NCI-H187 (cell line): Measurements from ENCODE around the gene TYSND1.
"Not testable (repeated sequence)": the region's sequence is repeated elsewhere in the genome, so short reads cannot be mapped to it uniquely, and the experiment has no call there.

Experiments
- DNase-seq, 2 experiments: peaks; one replicate each; lab custom pipeline; 2025; lab: John Stamatoyannopoulos, UW

The TYSND1 gene

DNA sequence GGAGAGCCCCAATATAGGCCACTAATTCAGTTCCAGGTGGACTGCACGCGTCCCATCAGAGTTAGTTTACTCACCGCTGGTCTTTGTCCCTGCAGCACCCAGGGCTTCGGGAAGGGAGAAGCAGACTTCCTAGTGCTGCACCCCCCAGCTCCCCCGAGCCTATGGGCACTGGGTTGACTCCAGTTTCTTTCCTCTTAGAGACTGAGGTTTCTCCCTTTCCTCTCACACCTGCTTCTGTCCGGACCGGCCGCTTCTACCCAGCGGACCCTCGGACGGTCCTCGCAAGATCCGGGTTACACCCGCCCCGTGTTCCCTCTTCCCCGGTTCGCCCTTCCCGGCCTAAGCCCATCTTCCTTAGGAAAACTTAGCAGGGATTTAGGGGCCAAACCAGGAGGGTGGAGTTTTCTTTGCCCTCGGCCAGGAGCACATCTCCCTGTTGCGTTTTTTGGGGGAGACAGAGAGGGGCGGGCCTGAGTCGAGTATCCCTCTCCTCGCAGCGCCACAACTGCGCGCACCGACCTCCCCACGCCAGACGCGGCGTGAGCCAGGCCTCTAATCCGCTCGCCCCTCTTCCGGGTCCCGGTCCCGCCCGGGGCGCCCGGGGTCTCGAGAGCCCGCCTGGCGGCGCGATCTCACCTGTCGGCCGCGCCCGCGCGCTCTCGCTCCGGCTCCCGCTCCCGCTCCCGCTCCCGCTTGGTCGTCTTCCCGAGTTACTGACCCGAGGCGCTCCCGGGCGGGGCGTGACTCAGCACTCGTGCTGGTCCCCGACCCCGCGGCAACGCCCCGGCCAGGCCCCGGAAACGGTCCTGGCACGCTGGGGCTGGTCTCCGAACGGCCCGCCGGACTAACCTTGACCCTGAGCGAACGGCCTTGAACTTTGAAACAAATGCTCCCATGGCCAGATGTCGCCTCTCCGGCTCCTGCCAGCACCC lies 14.1 kb downstream of the TYSND1 start, which contains the start of gene AIFM2:
Gene AIFM2 (minus strand): TSS at position 728 of the 932 bp plus-strand sequence. CDS start 8,741 bp downstream, outside the sequence.
- no peak for DNase-seq

DNA sequence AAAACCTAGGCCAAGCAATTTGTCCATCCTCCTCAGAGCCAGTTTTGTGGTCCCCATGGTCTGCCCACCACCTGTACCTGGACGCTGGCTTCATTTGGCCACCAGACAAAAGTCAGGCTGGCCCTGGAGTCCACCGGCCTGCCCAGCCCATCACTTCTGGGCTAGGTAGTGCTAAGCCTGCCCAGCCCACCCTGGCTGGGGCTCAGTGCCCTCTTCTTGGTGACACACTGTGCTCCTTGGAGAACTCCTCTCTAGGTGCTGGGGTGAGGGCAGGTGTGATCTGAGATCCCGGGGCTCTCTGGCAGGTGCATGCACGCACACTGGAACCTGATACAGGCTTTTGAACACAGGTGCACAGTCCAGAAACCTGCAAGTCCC lies 15.0 kb downstream of the TYSND1 start:
- no peak for DNase-seq

DNA sequence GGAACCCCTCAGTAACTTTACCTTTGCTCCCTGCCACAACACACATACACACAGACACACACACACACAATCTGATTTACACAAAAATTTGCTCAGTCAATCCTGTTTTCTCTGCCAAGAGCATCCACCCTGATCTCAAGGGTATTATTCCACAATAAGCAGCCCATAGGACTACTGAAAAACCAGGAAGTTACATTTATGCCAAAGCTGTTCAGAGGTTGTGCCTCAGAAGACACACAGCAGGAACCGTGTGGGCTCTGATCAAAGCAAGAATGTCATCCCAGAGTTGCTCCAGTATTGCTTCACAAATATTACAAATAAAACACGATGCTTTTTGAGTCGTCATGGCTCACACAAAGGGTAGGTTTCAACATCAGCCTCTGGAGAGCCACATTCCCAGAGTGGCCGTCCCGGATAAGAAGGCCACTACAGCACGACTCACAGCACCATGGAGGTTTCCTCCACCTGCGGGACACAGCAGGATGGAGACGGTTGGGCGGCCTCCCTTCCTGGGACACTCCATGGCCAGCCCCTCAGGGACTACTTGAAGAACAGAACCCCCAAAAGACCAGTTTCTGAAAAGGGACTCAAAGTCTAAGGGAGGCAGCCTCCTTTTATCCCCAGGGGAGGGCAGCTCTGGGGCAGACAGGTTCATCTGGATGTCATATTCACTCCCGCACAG lies 15.5 kb downstream of the TYSND1 start:
- DNase-seq = no peak

DNA sequence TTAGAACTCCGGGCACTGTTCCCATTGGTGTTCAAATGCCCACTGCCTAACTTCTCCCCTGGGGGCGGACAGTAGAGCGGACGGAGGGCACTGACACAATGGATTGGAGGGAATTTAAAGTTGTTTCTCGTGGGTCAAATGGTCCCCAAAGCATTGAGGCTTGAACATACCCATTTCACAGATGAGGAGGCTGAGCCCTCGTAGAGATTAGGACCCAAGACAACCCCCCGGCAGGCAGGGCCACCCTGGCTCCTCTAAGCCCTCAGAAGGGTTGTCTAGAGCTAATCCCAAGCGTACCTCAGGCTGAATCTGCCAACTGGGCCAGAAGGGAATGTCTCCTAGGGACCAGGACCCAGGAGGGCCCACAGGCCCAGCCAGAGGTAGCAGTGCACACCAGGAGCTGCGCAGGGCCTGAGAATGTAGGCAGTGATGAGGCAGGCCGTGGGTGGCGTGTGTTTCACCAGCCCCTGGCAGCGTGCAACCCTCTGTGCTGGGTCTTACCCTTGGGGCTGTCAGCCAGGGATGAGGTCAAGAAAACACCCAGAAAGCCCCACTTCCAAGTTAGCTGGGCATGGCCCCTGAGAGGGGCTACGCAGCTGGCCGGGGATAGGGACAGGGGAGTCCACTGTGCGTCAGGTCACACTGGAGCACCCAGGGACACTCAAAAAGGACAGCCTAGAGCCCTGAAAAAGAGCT lies 19.7 kb downstream of the TYSND1 start:
- DNase-seq = no peak

DNA sequence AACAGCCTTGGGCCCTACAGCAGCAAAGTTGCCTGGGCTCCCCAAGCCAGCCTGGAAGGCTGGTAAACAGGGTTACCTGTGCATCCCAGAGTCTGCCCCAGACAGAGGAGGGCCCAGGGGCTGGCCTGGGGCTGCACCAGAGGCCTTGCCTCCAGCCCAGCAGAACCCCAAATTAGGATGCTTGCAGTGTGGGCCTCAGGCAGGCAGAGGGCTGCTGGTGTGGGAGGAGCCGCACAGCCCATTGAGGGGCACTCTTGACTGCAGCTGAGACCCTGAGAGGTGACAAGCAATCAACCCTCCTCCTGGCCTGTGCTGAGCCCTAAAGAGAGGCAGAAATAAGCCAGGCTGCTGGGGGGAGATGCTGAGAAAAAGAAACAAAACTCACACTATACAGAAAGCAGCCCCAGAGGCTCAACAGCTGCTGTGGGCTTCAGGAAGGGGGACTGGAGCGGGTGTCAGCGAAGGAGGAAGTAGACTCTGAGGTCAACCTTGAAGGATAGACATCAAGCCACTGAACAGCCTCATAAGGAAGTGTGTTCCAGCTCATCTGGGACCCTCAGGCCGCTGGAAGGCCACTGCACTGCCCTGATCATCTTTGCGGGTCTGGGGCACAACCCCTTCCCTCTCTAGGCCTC lies 20.5 kb downstream of the TYSND1 start:
- no peak for DNase-seq

DNA sequence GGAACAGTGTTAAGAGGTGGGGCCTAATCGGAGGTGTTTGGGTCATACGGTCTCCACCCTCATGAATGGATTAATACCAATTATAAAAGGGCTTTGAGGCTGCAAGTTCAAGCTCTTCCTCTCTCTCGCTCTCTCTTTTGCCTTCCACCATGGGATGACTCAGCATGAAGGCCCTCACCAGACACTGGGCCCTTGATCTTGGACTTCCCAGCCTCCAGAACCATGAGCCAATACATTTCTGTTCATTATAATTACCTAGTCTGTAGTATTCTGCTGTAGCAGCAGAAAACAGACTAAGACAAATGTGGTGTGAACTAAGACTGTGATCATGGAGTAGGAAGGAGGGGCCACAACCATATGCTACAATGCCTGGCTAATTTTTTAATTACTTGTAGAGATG lies 21.6 kb downstream of the TYSND1 start:
- no peak for DNase-seq

DNA sequence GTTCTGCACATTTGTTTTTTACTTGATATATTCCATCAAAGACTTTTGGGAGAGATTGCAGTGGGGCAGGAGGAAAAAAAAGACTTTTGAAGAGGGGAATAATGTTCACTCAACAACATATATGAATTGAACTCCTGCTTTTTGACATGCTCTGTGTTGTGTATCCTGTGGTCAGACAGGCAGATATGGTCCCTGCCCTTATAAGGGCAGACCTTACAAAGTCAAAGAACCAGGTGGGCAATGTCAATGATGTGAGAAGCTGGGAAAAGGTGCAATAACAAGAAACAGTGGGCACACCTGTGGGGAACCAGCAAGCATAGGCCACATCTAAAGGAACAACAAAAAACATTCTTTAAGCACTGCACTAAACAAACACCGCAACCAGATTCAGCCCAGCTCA lies 22.1 kb downstream of the TYSND1 start:
- no peak for DNase-seq

DNA sequence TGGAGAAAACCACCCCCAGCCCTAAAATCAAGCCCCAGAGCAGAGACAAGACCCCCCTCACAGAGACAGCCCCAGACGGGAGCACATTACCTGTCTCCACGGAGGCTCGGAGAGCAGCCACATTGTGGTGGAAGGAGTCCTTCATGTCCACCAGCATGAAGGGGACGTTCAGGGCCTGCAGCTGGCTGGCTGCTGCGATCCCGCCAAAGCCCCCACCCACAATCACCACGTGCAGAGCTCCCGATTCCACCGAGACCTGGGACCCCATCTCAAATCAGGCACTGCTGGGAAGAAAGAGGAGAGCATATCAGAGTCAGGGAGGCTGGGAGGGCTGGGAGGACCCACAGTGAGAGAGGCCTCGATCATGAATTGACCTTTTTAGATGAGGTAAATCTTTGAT lies 22.7 kb downstream of the TYSND1 start:
- DNase-seq = no peak

DNA sequence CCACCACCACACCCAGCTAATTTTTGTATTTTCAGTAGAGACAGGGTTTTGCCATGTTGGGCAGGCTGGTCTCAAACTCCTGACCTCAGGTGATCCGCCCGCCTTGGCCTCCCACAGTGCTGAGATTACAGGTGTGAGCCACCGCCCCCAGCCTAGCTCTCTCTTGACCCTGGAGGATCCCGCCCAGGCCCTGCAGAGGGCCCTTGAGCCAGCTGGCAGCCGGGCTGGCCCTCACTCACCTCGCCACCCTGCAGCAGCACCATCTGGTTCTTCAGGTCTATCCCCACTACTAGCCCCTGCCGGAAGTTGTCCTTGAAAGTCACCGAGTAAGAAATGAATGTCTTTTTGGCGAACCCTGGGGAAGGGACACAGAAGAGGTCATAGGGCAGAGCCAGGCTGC lies 23.3 kb downstream of the TYSND1 start:
- not testable (repeated sequence) for DNase-seq

DNA sequence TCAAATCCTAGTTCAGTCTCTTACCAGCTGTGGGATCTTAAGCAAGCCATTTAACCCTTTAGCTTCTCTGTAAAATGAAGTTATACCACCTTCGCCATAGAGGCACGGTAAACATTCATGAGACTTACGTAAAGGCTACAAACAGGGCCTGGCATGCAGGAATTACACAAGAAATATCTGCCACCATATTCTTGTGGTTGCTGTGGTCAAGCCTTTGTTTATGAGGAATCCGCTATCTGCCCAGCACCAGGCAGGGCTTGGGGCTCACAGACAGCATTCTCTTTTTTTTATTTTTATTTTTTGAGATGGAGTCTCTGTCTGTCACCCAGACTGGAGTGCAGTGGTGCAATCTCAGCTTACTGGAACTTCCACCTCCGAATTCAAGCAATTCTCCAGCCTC lies 23.8 kb downstream of the TYSND1 start:
- DNase-seq = no peak

DNA sequence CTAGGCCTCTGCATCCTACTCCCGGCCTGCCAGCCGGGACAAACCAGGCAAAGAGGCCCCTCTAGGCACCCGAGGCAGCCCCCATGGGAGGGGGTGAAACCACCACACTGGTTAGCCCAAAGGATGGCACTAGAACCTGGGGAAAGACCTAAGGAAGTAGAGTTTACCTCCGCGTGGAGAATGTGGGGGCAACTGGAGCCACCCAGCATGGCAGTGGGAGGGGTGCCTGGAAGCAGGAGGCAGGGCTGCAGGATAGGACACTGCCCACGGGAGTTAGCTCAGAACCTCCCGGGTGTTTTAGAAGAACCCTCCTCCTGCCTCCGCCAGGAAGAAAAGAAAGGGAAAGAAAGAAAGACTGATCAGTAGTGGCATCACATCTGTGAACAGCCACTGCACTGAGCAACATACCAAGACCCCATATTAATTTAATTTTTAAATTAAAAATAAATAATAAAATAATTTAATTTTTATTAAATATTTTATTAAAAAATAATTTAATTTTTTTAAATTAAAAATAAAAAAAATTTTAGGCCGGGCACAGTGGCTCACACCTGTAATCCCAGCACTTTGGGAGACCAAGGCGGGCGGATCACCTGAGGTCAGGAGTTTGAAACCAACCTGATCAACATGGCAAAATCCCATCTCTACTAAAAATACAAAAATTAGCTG lies 25.1 kb downstream of the TYSND1 start:
- DNase-seq = no peak

DNA sequence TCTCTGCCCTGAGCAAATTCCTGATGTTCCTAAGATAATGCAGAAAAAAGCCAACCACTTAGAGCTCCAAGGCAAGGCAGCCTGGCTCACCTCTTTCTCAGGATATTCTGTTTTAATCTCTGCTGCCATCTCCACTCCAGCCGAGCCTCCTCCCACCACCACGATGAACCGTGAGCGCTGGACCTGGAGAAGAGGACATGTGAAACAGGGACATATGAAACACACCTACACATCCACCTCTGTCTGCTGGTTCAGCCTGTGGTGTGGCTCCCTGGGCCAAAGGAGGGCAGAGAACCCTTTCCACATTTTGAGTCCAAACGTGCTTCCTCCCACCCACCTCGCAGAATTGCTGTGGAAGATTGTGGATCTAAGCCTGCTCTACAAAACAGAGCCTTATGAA lies 26.1 kb downstream of the TYSND1 start:
- no peak for DNase-seq

DNA sequence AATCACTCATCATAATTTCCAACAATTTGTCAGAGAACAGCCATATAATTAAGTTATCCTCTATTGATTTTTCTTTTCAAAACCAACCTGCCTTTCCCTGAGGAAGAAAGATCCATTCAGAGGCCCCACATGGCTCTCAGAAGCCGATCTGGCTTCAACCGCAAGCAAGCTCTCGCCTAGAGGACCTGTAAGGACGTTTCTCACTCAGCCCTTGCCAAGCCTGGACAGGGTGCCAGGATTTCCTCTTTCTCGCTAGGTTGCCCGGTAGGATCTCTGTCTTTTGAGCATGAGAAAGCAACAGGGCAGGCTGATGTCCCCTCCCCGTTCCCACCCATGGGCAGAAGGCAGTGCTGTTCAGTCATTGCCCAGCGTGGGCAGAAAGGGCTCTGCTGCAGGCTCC lies 26.9 kb downstream of the TYSND1 start:
- DNase-seq = no peak

DNA sequence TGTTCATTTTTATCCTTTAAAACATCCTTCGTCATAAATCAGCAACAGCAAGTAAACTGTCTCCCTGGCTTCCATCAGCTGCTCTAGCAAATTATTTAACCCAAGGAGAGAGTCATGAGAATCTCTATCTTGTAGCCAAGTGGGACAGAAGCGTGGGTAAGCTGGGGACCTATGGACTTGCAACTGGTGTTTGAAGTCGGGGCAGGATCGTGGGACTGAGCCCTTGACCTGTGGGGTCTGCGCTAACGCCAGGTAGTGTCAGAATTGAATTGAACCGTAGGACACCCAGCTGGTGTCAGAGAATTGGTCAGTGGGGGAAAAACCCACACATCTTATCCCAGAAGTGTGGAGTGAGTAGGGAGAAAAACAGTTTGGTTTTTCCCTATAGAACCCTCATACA lies 27.3 kb downstream of the TYSND1 start:
- DNase-seq = no peak

DNA sequence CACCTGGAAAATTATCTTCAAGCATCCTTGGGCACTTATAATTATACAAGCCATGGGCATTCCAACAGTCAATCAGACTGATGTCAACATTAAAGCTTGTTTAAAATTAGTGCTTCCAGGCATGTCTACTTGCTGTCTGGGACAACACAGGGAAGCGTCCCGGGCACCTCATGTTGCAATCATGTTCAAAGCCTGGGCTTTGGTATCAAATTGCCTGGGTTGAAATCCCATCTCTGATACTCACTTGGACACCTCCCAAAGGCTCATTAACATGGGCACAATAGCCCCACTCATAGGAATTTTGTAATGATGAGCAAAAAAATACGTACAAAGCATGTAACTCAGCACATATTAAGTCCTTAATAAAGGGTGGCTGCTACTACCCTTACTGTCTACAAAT lies 28.3 kb downstream of the TYSND1 start:
- no peak for DNase-seq

DNA sequence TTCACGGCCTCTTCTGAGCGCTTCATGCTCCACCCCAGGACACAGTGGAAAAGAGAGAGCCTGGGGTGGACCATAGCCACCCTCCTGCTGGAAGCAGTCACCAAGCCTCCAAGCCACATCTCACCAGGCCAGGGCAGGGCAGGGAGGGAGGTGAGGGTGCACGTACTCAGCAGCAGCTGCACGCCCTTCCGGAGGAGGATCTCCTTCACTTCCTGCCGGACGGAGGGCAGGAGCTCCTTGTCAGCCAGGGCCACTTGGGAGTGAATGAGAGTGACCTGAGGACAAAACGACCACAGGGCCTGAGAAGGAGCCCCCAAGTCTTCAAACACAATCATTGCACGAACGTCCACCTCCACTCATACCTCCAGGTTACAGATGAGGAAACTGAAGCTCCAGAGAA lies 28.9 kb downstream of the TYSND1 start:
- DNase-seq = no peak

DNA sequence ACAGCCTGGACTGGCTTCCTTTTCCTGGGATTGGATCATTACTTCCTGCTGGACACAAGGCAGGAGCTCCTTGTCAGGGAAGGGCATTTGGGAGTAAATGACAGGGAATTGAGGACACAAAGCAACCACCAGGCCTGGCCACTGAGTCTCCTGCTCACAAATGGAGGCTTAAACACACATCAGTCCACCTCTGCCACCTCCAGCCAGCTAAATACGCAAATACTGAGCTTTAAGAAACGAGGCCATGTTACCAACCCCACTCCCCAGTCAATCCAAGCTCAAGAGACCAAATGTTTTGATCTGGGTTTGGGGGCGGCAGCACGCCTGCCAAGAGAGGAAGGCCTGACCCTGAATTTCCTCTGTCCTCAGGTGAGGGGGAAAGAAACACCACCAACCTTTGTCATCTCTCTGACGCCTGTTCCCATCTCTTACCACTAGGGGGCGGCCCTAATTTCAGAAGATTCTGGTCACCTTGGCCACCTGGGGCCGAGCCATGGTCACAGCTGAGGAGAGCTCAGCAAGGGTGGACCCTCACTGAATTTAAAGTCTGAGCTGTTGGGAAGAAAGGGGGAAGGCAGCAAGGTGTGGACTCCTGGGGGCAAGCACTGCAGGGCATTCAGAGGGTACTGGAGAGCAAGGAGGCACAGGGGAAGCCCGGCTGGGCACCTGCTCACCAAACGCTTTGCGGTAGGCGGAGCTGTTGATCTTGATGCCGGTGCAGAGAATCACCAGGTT lies 30.4 kb downstream of the TYSND1 start:
- no peak for DNase-seq

DNA sequence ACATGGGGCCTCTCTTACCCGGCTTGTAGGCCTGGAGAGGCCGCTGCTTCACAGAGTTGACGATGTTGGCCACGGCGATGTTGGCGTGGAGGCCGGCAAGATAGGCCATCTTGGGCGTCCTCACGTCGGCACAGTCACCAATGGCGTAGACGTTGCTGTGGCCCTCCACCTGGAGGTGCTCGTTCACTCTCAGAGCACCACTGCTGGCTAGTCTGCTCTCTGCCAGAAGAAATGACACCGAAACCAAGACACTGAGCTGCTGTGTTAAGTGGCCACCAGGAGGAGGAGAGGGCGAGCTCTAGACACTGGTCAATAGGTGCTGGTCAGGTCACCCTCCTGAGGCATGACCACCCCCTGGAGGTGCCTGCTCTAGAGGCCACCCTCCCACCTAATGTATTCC lies 31.6 kb downstream of the TYSND1 start:
- no peak for DNase-seq

DNA sequence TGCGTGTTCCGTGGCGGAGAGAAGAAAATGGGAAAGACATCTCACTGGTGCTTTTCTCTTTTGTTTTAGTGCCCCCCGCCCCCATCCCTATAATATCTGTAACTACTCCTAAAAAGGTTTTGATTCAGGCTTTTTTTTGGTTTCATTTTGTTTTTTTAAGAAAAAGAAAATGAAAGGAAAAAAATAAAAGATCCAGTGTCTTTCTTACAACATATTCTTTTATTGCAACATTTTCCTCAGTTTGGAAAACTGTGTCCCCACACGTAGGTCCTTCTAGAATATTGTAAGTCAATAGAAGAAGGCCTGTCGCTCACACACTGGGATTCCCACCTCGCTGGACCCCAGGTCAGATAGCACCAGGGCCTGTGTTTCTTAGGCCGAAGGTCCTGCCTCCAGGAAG lies 34.4 kb downstream of the TYSND1 start:
- DNase-seq = no peak

DNA sequence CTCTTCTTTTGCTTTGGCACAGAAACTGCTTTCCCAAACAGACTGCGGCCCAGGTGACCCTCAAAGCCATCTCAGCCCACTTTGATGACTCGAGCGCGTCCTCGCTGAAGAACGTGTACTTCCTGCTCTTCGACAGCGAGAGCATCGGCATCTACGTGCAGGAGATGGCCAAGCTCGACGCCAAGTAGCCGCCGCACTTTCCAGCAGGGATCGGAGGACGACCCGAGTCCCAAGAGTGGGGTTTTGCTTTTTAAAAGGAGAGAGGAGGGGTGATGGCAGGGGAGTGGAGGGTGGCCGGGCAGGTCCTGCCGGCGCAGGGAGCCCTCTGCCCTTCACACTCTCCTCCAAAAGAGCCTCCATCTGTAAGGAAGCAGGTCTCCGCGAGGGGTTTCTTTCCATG lies 35.0 kb downstream of the TYSND1 start:
- no peak for DNase-seq
